SH-SY5Y (cell line): ENCODE results near the gene COG4.

Source experiments
- GATA2 ChIP-seq: IDR thresholded peaks from 2 replicates; pipeline ENCODE4 v1.6.1; 2011; ENCODE audit warnings: mild to moderate bottlenecking, low read depth, low read length
- GATA3 ChIP-seq: IDR thresholded peaks from 2 replicates; pipeline ENCODE4 v1.6.1; 2011; ENCODE audit warnings: low read depth, mild to moderate bottlenecking, low read length, moderate library complexity

DNA sequence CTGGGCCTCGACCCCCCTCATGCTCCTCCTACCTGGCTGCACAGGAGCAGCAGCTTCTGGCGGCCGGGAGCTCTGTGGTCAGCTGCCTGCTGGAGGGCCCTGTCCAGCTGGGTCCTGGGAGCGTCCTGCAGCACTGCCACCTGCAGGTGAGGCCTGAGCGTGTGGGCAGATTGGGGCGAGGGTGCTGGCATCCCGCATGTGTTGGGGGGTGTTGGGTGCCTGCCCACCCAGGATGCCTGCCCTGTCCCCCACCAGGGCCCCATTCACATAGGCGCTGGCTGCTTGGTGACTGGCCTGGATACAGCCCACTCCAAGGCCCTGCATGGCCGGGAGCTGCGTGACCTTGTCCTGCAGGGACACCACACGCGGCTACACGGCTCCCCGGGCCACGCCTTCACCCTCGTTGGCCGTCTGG is 52.4 kb downstream of the COG4 start:
- TF ChIP-seq GATA3: no peak
- no peak for TF ChIP-seq GATA2
